Medulla oblongata (tissue), 1 donor: ENCODE measurements around the gene KPNA5.
"Not testable (repeated sequence)": the region's sequence is repeated elsewhere in the genome, so short reads cannot be mapped to it uniquely, and the experiment has no call there.

ENCODE experiments used
- DNase-seq: peaks from one replicate; pipeline ENCODE4 v3.0.0-alpha.2; 2015; ENCODE audit errors: extremely low spot score

Gene KPNA5

GRCh38 chr6:116703888-116704287 lies 22.9 kb downstream of the KPNA5 start:
- not testable (repeated sequence) for DNase-seq

GRCh38 chr6:116705917-116706316 lies 24.9 kb downstream of the KPNA5 start:
- no peak for DNase-seq

- DNase-seq: no peak
Measured at GRCh38 chr6:116714296-116714695, 33.3 kb downstream of the KPNA5 start.

- DNase-seq: no peak
Measured at GRCh38 chr6:116714761-116715160, 33.8 kb downstream of the KPNA5 start.

GRCh38 chr6:116726947-116727346 lies 45.9 kb downstream of the KPNA5 start:
- DNase-seq: no peak

GRCh38 chr6:116730513-116730912 lies 49.5 kb downstream of the KPNA5 start:
- DNase-seq: no peak

GRCh38 chr6:116737004-116737403 lies 56.0 kb downstream of the KPNA5 start:
- DNase-seq: no peak

- not testable (repeated sequence) for DNase-seq
Measured at GRCh38 chr6:116740486-116740885, 59.5 kb downstream of the KPNA5 start.

GRCh38 chr6:116741571-116741970 lies 60.6 kb downstream of the KPNA5 start:
- no peak for DNase-seq

GRCh38 chr6:116745176-116745575 lies 64.2 kb downstream of the KPNA5 start:
- DNase-seq: no peak

- no peak for DNase-seq
Measured at GRCh38 chr6:116761779-116762178, 80.8 kb downstream of the KPNA5 start.

- DNase-seq: no peak
Measured at GRCh38 chr6:116762235-116762634, 81.2 kb downstream of the KPNA5 start.

GRCh38 chr6:116763048-116763447 lies 82.0 kb downstream of the KPNA5 start:
- DNase-seq: no peak

GRCh38 chr6:116763906-116764628 lies 83.1 kb downstream of the KPNA5 start:
- DNase-seq: no peak

- no peak for DNase-seq
Measured at GRCh38 chr6:116764629-116764960, 83.6 kb downstream of the KPNA5 start.

GRCh38 chr6:116764961-116765841 lies 84.2 kb downstream of the KPNA5 start, which contains the start of gene FAM162B:
TSS of gene FAM162B (minus strand) at chr6:116765719. CDS start at chr6:116765576, 143 bp downstream.
- DNase-seq: no peak

- no peak for DNase-seq
Measured at GRCh38 chr6:116766506-116767176, 85.6 kb downstream of the KPNA5 start.

- DNase-seq: no peak
Measured at GRCh38 chr6:116767715-116768114, 86.7 kb downstream of the KPNA5 start.

GRCh38 chr6:116772450-116772849 lies 91.4 kb downstream of the KPNA5 start:
- DNase-seq: no peak

- no peak for DNase-seq
Measured at GRCh38 chr6:116773886-116774285, 92.9 kb downstream of the KPNA5 start.

- peak; percentile 56 for DNase-seq
Measured at GRCh38 chr6:116779573-116780164, 98.7 kb downstream of the KPNA5 start.

GRCh38 chr6:116783852-116784251 lies 102.8 kb downstream of the KPNA5 start:
- DNase-seq: no peak
